Measurements from ENCODE around the gene HSPD1. TPM values are rescaled to one million over a fixed set of nuclear protein-coding genes. Genes with fewer than 3 reads are reported as not detected.
"Not testable (repeated sequence)": the region's sequence is repeated elsewhere in the genome, so short reads cannot be mapped to it uniquely, and the experiment has no call there.

Gene HSPD1
- total and polyA plus RNA-seq, 2 of the 13 experiments (the other 11 are each of a cell fraction or from before 2014, with no cell fraction given), result 685 to 2,610 TPM

- TF ChIP-seq CEBPG (CRISPR knock-in tag; IDR thresholded peaks at IDR 0.05), result 0 out of 2 replicates have a peak, but pooled peaks have one; percentile 4
- TF ChIP-seq SOX13, FOXA1 (IDR thresholded peaks at IDR 0.05): not testable (repeated sequence)
- TF ChIP-seq SOX13 (CRISPR knock-in tag; conservative IDR thresholded peaks at IDR 0.05 in 1 of 2, IDR thresholded peaks at IDR 0.05 in 1 of 2), result 0 out of 4 replicates have a peak, but pooled peaks of 1 of the 2 experiments have one; percentile 8
- TF ChIP-seq TAF1 (CRISPR knock-in tag; IDR thresholded peaks at IDR 0.05), result peak; percentile 49
- 0 out of 2 replicates have a peak, but pooled peaks have one; percentile 1 for TF ChIP-seq ZSCAN31 (CRISPR knock-in tag; IDR thresholded peaks at IDR 0.05; ENCODE audit: low read depth)
- peak; percentile 79; the same call in 1 of the 2 replicates for TF ChIP-seq ARID2 (CRISPR knock-in tag; IDR thresholded peaks at IDR 0.05; ENCODE audit: borderline replicate concordance)
- 0 out of 2 replicates have a peak, but pooled peaks have one; percentile 43 for TF ChIP-seq SIN3A (IDR thresholded peaks at IDR 0.05; ENCODE audit: borderline replicate concordance, low read depth, low read length)
- peak; percentile 96 for TF ChIP-seq NFYB (CRISPR knock-in tag; IDR thresholded peaks at IDR 0.05)
- peak; percentile 47; the same call in 1 of the 2 replicates for TF ChIP-seq MED1 (CRISPR knock-in tag; IDR thresholded peaks at IDR 0.05)
- TF ChIP-seq ZMAT3 (CRISPR knock-in tag; conservative IDR thresholded peaks at IDR 0.05), result 0 out of 2 replicates have a peak, but pooled peaks have one; percentile 64
- TF ChIP-seq GATA4 (IDR thresholded peaks at IDR 0.05; ENCODE audit: borderline replicate concordance, low read depth), result peak; percentile 60; the same call in 1 of the 2 replicates
- TF ChIP-seq ZNF33B (CRISPR knock-in tag; IDR thresholded peaks at IDR 0.05), result 0 out of 2 replicates have a peak, but pooled peaks have one; percentile 2
- peak; percentile 73; the same call in 1 of the 2 replicates for TF ChIP-seq ZSCAN5A (CRISPR knock-in tag; IDR thresholded peaks at IDR 0.05; ENCODE audit: borderline replicate concordance)
- peak; percentile 74 to 77 for TF ChIP-seq MAFK (conservative IDR thresholded peaks at IDR 0.05 in 1 of 2, IDR thresholded peaks at IDR 0.05 in 1 of 2; ENCODE audit: low read length in 2 of 2)
- peak; percentile 82 for TF ChIP-seq POLR2G (IDR thresholded peaks at IDR 0.05; ENCODE audit: low read depth, low read length)
- peak; percentile 22; the same call in 1 of the 2 replicates for TF ChIP-seq KDM2A (CRISPR knock-in tag; IDR thresholded peaks at IDR 0.05; ENCODE audit: borderline replicate concordance, low read depth)
- peak; percentile 34; the same call in 1 of the 2 replicates for TF ChIP-seq ZXDC (CRISPR knock-in tag; IDR thresholded peaks at IDR 0.05)
- TF ChIP-seq FOXA1 (CRISPR knock-in tag; IDR thresholded peaks at IDR 0.05), result 0 out of 2 replicates have a peak, but pooled peaks have one; percentile 4
- peak; percentile 10; the same call in 1 of the 2 replicates for TF ChIP-seq GABPB1 (CRISPR knock-in tag; IDR thresholded peaks at IDR 0.05)
- TF ChIP-seq, protein P1, sequence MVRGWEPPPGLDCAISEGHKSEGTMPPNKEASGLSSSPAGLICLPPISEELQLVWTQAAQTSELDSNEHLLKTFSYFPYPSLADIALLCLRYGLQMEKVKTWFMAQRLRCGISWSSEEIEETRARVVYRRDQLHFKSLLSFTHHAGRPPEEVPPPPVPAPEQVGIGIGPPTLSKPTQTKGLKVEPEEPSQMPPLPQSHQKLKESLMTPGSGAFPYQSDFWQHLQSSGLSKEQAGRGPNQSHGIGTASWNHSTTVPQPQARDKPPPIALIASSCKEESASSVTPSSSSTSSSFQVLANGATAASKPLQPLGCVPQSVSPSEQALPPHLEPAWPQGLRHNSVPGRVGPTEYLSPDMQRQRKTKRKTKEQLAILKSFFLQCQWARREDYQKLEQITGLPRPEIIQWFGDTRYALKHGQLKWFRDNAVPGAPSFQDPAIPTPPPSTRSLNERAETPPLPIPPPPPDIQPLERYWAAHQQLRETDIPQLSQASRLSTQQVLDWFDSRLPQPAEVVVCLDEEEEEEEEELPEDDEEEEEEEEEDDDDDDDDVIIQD (CRISPR knock-in tag; IDR thresholded peaks at IDR 0.05; ENCODE audit: low read depth), result peak; percentile 59; the same call in 1 of the 2 replicates
- TF ChIP-seq FOSL2 (CRISPR knock-in tag; IDR thresholded peaks at IDR 0.05), result 0 out of 2 replicates have a peak, but pooled peaks have one; percentile 9
- 0 out of 2 replicates have a peak, but pooled peaks have one; percentile 65 for TF ChIP-seq SNAPC2 (CRISPR knock-in tag; IDR thresholded peaks at IDR 0.05)
- TF ChIP-seq MZF1 (CRISPR knock-in tag; IDR thresholded peaks at IDR 0.05; ENCODE audit: borderline replicate concordance), result peak; percentile 74; the same call in 1 of the 2 replicates
- TF ChIP-seq CREBL2 (CRISPR knock-in tag; IDR thresholded peaks at IDR 0.05; ENCODE audit: borderline replicate concordance), result 0 out of 2 replicates have a peak, but pooled peaks have one; percentile 25
- peak; percentile 92 for TF ChIP-seq NFYC (CRISPR knock-in tag; IDR thresholded peaks at IDR 0.05)
Measured at GRCh38 chr2:197450935-197451358, 48.7 kb downstream of the HSPD1 start (continued).
